ENCODE data around the gene CELF4.

Gene CELF4

DNA sequence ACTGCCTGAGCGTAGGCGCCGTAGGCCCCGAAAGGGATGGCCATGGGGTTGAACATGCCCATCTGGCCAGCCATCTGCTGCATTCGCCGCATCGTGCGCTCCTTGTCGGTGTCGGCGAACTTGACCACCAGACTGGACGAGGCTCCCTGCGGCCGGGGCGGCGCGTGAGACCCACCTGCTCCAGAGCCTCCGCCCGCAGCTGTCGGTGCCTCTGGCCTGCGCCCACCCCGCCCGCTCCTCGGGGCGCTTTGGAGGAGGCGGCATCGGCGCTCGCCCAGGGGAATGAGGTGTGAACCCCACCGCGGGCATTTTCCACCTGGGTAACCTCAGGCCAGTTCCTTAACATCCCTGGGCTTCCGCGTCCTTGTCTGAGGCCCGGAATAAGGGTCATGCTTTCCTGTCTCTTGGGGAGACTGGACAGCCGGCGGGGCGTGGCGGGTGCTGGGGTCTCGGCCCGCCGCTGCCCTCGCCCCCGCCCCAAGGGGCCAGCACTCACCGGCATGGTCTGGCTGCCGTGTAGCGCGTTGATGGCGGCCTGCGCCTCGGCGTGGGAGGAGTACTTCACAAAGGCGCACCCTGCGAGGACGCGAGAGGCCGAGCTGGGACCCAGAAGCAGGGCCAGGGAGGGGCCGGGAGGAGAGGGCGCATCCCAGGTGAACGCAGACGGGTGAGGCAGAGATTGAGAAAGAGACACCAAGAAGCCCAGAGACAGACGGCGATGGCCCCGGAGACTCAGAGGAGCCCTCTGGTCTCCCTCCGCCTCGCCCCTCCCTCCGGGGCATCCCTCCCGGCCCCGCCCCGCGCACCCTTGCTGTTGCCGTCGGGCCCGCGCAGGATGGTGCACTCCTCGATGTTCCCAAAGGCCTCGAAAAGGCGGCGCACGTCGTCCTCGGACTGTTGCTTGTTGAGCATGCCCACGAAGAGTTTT, 291.0 kb downstream of the CELF4 start:
- TF ChIP-seq, protein P1, sequence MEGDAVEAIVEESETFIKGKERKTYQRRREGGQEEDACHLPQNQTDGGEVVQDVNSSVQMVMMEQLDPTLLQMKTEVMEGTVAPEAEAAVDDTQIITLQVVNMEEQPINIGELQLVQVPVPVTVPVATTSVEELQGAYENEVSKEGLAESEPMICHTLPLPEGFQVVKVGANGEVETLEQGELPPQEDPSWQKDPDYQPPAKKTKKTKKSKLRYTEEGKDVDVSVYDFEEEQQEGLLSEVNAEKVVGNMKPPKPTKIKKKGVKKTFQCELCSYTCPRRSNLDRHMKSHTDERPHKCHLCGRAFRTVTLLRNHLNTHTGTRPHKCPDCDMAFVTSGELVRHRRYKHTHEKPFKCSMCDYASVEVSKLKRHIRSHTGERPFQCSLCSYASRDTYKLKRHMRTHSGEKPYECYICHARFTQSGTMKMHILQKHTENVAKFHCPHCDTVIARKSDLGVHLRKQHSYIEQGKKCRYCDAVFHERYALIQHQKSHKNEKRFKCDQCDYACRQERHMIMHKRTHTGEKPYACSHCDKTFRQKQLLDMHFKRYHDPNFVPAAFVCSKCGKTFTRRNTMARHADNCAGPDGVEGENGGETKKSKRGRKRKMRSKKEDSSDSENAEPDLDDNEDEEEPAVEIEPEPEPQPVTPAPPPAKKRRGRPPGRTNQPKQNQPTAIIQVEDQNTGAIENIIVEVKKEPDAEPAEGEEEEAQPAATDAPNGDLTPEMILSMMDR (IDR thresholded peaks at IDR 0.05; ENCODE audit: extremely low read depth, missing control alignments), result no peak
- no peak for DNase-seq (ENCODE audit: low spot score)

DNA sequence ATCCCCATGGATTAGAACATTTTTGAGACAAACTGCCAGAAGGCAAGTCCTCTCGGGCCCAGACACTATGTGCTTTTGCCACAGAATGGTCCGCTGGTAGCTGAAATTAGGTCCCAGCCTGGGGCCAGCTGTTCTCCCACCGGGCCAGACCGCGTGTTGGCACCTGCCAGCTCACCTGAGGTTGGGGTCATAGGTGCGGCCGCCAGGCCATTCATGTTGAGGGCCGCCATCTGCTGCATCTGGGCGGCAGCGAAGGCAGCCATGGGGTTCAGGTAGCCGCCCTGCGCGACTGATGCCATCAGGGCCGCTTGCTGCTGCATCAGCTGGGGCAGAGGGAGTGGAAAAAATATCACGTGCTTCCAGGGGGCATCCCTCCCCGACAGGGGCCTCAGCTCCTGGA, 292.8 kb downstream of the CELF4 start:
- TF ChIP-seq, protein P1 (IDR thresholded peaks at IDR 0.05; ENCODE audit: extremely low read depth, missing control alignments), result no peak
- DNase-seq (ENCODE audit: low spot score), result no peak

DNA sequence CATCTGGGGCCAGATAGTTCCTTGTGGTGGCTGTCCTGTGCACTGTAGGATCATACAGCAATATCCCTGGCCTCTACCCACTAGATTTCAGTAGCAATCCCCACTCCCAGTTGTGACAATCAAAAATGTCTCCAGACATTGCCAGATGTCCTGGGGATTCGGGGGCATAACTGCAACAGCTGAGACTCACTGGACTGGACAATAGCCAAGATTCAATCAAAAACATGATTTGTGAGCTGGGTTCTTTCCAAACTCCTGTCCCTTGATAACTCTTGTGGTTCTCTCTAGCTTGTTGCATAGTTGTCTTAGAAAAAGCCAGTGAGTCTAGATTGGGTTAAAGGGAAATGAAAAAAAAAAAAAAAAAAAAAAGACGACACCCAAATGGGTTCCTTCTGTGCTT, 293.4 kb downstream of the CELF4 start:
- TF ChIP-seq, protein P1 (IDR thresholded peaks at IDR 0.05; ENCODE audit: extremely low read depth, missing control alignments), result no peak
- DNase-seq (ENCODE audit: low spot score), result no peak

DNA sequence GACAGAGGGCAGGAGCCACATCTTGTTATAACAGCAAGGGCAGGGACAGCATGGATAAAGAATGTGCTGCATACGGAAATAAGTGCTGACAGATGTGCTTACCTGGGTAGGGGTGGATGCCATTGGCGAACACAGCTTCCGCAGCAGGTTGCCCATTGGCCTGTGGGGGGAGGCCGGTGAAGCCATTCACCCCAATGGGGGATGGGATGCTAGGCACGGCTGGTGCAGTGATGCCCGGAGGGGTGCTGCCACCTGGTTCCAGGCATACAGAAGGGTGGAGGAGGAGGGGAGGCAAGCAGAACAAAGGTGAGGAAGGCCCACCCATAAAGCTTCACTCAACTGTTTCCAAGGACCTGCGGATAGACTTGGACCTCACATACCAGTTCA, 294.9 kb downstream of the CELF4 start:
- DNase-seq (ENCODE audit: low spot score), result no peak
- TF ChIP-seq, protein P1 (IDR thresholded peaks at IDR 0.05; ENCODE audit: extremely low read depth, missing control alignments), result no peak

DNA sequence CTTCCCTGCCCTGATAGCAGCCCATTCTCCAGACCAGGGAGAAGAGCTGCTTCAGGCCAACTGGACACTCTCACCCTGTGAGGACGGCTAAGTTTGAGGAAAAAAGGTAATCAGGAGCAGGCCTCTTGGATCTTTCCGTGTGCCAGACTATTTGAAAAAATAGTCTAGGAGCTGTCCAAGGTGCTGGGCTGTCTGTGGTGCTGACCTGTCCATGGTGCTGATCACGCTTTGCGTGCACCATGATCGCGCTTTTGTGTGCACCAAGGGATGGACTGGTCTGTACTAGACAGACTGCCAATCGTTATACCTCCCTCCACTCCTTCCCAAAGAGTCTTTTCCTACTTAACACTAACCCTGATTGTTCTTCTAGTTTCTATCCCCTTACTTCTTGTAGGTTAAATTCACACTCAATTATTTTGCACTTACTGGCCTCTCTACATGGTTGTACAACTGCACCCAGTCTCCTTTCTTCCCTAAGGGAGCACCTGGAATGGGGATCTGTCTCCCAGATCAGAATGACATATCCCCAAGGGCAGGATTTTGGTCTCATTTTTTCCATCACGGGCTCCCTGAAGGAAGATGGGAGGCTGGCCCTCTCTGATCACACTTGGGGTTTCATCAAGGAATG, 295.4 kb downstream of the CELF4 start:
- DNase-seq (ENCODE audit: low spot score), result peak; percentile 55
- TF ChIP-seq, protein P1 (IDR thresholded peaks at IDR 0.05; ENCODE audit: extremely low read depth, missing control alignments), result no peak

DNA sequence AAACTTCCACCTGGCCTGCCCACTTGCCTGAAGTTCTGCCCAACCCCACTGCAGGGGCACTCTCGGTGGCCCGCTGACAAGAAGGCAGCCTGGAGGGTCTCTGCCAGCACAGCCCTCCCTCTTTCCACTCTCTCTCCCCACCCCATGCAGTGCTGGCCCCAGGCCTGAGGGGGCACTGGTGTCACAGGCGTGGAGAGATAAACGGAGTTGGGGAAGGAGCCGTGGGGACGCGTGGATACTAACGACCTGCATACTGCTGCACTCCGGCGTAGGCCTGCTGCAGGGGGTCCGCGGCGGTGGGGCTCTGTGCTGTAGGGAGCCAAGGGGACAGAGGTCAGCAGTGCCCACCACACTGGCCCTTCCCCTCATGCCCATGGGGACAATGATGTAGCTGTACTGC, 299.3 kb downstream of the CELF4 start:
- TF ChIP-seq, protein P1 (IDR thresholded peaks at IDR 0.05; ENCODE audit: extremely low read depth, missing control alignments), result peak; percentile 17
- DNase-seq (ENCODE audit: low spot score), result no peak

DNA sequence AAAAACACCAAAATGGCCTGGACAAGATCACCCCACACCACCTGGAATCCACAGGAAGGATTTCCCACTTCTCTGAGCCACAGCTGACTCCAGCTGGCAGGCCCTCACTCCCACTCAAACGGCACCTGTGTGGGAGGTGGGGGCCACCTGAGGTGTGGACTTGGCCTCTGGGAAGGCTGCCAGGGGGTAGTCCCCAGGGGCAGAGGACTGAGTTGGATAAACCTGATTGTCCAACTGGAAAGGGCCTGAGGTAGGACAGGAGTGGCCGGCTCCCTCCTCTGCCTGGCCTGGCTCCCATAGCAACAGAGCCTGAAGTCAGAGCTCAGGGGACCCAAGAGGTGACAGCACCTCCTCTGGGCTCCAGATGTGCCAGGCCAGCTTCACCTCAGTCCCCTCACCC, 300.2 kb downstream of the CELF4 start:
- TF ChIP-seq, protein P1 (IDR thresholded peaks at IDR 0.05; ENCODE audit: extremely low read depth, missing control alignments), result no peak
- no peak for DNase-seq (ENCODE audit: low spot score)
